SK-N-SH treated with all-trans-retinoic acid at 6 μM for 48 hours (cell line): Measurements from ENCODE around the gene CST2.
"Not testable (repeated sequence)": the region's sequence is repeated elsewhere in the genome, so short reads cannot be mapped to it uniquely, and the experiment has no call there.

ENCODE experiments used
- ATAC-seq: fragments of 200-7000 bp; cut with Tn5 transposase; 3 replicates; pipeline ENCODE4 v1.9.1; 2020; ENCODE audit warnings: mild to moderate bottlenecking, moderate library complexity
- ARNTL ChIP-seq: fragments of 450-650 bp; formaldehyde crosslinking; IDR thresholded peaks from 2 replicates; pipeline ENCODE4 v1.5.0; 2020; ENCODE audit warnings: low read depth, mild to moderate bottlenecking, moderate library complexity, borderline replicate concordance
- CSDC2 ChIP-seq: fragments of 250-450 bp; sonication (Bioruptor Pico); IDR thresholded peaks from 2 replicates; pipeline ENCODE4 v1.5.0; 2020; ENCODE audit warnings: mild to moderate bottlenecking, moderate library complexity
- ESRRG ChIP-seq: fragments of 250-450 bp; sonication (Bioruptor Pico); IDR thresholded peaks from 2 replicates; pipeline ENCODE4 v1.6.1; 2021; ENCODE audit warnings: mild to moderate bottlenecking
- GLIS3 ChIP-seq: fragments of 250-450 bp; sonication (Bioruptor Pico); IDR thresholded peaks from 2 replicates; pipeline ENCODE4 v1.5.0; 2020; ENCODE audit warnings: mild to moderate bottlenecking, moderate library complexity
- ISL1 ChIP-seq: fragments of 250-450 bp; sonication (Bioruptor Pico); IDR thresholded peaks from 2 replicates; pipeline ENCODE4 v2.1.2; 2022; ENCODE audit warnings: mild to moderate bottlenecking, moderate library complexity
- OSR1 ChIP-seq: fragments of 250-450 bp; sonication (Bioruptor Pico); IDR thresholded peaks from 2 replicates; pipeline ENCODE4 v1.8.0; 2022; ENCODE audit warnings: moderate library complexity, mild to moderate bottlenecking, inconsistent platforms
- PATZ1 ChIP-seq: fragments of 250-450 bp; sonication (Bioruptor Pico); IDR thresholded peaks from 2 replicates; pipeline ENCODE4 v1.8.0; 2020; ENCODE audit warnings: mild to moderate bottlenecking, moderate library complexity, borderline replicate concordance
- PPARA ChIP-seq: fragments of 250-450 bp; sonication (Bioruptor Pico); IDR thresholded peaks from 2 replicates; pipeline ENCODE4 v1.5.0; 2020; ENCODE audit warnings: mild to moderate bottlenecking, borderline replicate concordance
- RARB ChIP-seq: fragments of 250-450 bp; sonication (Bioruptor Pico); IDR thresholded peaks from 2 replicates; pipeline ENCODE4 v1.8.0; 2021; ENCODE audit warnings: mild to moderate bottlenecking, moderate library complexity
- SNAI2 ChIP-seq: fragments of 250-450 bp; sonication (Bioruptor Pico); IDR thresholded peaks from 2 replicates; pipeline ENCODE4 v1.5.0; 2020; ENCODE audit warnings: mild to moderate bottlenecking, moderate library complexity
- TCF4 ChIP-seq: fragments of 250-450 bp; sonication (Bioruptor Pico); IDR thresholded peaks from 2 replicates; pipeline ENCODE4 v1.8.0; 2021; ENCODE audit warnings: mild to moderate bottlenecking, moderate library complexity, borderline replicate concordance
- TSHZ2 ChIP-seq: fragments of 250-450 bp; sonication (Bioruptor Pico); IDR thresholded peaks from 2 replicates; pipeline ENCODE4 v1.5.0; 2020; ENCODE audit warnings: mild to moderate bottlenecking, moderate library complexity
- ZC3H10 ChIP-seq: fragments of 250-450 bp; sonication (Bioruptor Pico); IDR thresholded peaks from 2 replicates; pipeline ENCODE4 v1.5.1; 2021; ENCODE audit warnings: mild to moderate bottlenecking, moderate library complexity
- ZFP3 ChIP-seq: fragments of 250-450 bp; sonication (Bioruptor Pico); IDR thresholded peaks from 2 replicates; pipeline ENCODE4 v1.5.0; 2020; ENCODE audit warnings: mild to moderate bottlenecking, moderate library complexity
- ZFP30 ChIP-seq: fragments of 450-650 bp; formaldehyde crosslinking; IDR thresholded peaks from 2 replicates; pipeline ENCODE4 v1.5.0; 2022; ENCODE audit warnings: mild to moderate bottlenecking, moderate library complexity
- ZNF565 ChIP-seq: fragments of 450-650 bp; formaldehyde crosslinking; conservative IDR thresholded peaks from 2 replicates; pipeline ENCODE4 v1.5.0; 2020; ENCODE audit warnings: low read depth, mild to moderate bottlenecking, moderate library complexity
- ZNF70 ChIP-seq: fragments of 450-650 bp; formaldehyde crosslinking; IDR thresholded peaks from 2 replicates; pipeline ENCODE4 v1.5.0; 2020; ENCODE audit warnings: mild to moderate bottlenecking, moderate library complexity
- ZNF8 ChIP-seq: fragments of 450-650 bp; formaldehyde crosslinking; IDR thresholded peaks from 2 replicates; pipeline ENCODE4 v1.5.0; 2020; ENCODE audit warnings: mild to moderate bottlenecking, moderate library complexity
- TF ChIP-seq, protein P1 (sequence below): fragments of 250-450 bp; sonication (Bioruptor Pico); IDR thresholded peaks from 2 replicates; pipeline ENCODE4 v1.5.1; 2021; ENCODE audit warnings: mild to moderate bottlenecking, moderate library complexity
- TF ChIP-seq, protein P2 (sequence below): fragments of 250-450 bp; sonication (Bioruptor Pico); IDR thresholded peaks from 2 replicates; pipeline ENCODE4 v1.5.1; 2020; ENCODE audit warnings: low read depth, mild to moderate bottlenecking, moderate library complexity

The CST2 gene

GRCh38 chr20:23856226-23856625, 29.7 kb upstream of the CST2 start:
- TF ChIP-seq CSDC2 (CRISPR knock-in tag) (no peak), SNAI2 (CRISPR knock-in tag) (no peak), TCF4 (no peak), PPARA (no peak)
- no peak for ATAC-seq

DNA sequence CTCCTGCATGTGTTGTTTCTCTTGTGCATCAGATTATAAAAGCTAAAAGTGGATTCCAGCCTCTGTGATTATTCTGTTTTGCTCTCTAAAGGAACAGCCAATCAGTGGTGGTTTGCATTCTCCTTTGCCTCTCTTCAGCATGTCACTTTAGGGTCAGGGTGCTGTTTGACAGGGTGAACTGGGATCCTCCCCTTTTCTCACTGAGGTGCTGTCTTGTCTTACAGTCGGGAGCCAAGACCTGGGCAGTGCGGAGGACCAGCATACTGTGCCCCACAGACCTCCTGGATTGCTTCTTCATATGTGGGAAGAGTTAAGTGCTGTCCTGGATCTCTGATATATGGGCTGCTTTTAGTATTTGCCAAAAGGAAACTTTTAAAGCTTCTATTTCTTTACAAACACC, 15.2 kb upstream of the CST2 start:
- TF ChIP-seq, protein P1, sequence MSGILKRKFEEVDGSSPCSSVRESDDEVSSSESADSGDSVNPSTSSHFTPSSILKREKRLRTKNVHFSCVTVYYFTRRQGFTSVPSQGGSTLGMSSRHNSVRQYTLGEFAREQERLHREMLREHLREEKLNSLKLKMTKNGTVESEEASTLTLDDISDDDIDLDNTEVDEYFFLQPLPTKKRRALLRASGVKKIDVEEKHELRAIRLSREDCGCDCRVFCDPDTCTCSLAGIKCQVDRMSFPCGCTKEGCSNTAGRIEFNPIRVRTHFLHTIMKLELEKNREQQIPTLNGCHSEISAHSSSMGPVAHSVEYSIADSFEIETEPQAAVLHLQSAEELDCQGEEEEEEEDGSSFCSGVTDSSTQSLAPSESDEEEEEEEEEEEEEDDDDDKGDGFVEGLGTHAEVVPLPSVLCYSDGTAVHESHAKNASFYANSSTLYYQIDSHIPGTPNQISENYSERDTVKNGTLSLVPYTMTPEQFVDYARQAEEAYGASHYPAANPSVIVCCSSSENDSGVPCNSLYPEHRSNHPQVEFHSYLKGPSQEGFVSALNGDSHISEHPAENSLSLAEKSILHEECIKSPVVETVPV: no peak
- no peak for TF ChIP-seq CSDC2 (CRISPR knock-in tag)
- TF ChIP-seq, all 23 proteins: peak for 0
- ATAC-seq: no peak

GRCh38 chr20:23835716-23836115, 9.2 kb upstream of the CST2 start:
- TF ChIP-seq GLIS3 (CRISPR knock-in tag) (no peak), ESRRG (no peak)
- no peak for ATAC-seq

GRCh38 chr20:23832775-23833513, 6.4 kb upstream of the CST2 start:
- no peak for ATAC-seq
- TF ChIP-seq ARNTL (CRISPR knock-in tag) (no peak), TCF4 (no peak), GLIS3 (CRISPR knock-in tag) (no peak), OSR1 (CRISPR knock-in tag) (no peak), ZNF8 (CRISPR knock-in tag) (no peak), ZNF565 (CRISPR knock-in tag) (no peak), ESRRG (no peak), PATZ1 (CRISPR knock-in tag) (no peak), ZFP3 (CRISPR knock-in tag) (no peak), ZFP30 (no peak), RARB (CRISPR knock-in tag) (no peak), ZC3H10 (CRISPR knock-in tag) (no peak), ZNF70 (CRISPR knock-in tag) (no peak), CSDC2 (CRISPR knock-in tag) (no peak), SNAI2 (CRISPR knock-in tag) (no peak), PPARA (no peak), ISL1 (CRISPR knock-in tag) (no peak)
- TF ChIP-seq, protein P1: no peak
- TF ChIP-seq, protein P2, sequence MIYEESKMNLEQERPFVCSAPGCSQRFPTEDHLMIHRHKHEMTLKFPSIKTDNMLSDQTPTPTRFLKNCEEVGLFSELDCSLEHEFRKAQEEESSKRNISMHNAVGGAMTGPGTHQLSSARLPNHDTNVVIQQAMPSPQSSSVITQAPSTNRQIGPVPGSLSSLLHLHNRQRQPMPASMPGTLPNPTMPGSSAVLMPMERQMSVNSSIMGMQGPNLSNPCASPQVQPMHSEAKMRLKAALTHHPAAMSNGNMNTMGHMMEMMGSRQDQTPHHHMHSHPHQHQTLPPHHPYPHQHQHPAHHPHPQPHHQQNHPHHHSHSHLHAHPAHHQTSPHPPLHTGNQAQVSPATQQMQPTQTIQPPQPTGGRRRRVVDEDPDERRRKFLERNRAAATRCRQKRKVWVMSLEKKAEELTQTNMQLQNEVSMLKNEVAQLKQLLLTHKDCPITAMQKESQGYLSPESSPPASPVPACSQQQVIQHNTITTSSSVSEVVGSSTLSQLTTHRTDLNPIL (CRISPR knock-in tag): no peak
- TF ChIP-seq, all 23 proteins: peak for 0

GRCh38 chr20:23831961-23832360, 5.4 kb upstream of the CST2 start:
- not testable (repeated sequence) for ATAC-seq

DNA sequence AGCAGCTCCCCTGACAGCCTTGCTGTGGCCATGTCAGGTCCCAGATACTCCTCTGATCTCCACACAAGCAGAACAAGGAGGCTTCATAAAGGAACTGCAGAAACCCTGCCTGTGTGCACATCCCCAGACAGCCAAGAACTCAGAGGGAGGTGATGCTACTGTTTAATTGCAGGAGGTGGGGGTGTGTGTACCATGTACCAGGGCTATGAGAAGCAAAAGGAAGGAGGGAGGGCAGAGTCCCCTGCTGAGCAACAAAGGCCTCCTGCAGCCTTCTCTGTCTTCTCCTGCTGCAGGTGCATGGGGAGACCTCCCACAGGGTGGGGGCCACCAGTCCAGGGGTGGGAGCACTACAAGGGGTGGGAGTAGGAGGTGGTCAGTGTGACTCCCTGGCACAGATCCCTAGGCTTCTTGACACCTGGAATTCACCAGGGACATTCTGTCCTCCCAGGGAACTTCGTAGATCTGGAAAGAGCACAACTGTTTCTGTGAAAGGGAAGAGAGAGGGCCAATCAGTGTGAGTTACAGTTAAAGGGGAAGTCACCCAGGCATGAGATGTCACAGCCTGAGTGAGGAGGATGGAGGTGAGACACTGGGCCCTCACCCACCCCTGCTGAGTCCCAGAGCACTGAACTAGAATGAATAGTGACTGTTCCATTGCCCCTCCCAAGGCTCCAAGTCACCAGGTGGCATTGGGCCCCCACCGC, 2.8 kb downstream of the CST2 start:
- no peak for TF ChIP-seq TSHZ2 (CRISPR knock-in tag)
- TF ChIP-seq ZNF8 (CRISPR knock-in tag): no peak
- TF ChIP-seq ZFP30: no peak
- no peak for TF ChIP-seq ZNF565 (CRISPR knock-in tag)
- ATAC-seq: no peak
